Transverse colon (tissue), 4 donors: ENCODE data around the gene CCDC150. TPM values are rescaled to one million over a fixed set of nuclear protein-coding genes. Genes with fewer than 3 reads are reported as not detected.

Source experiments
- DNase-seq: peaks from one replicate; pipeline ENCODE4 v3.0.0-alpha.2; 2019
- H3K27ac ChIP-seq, 4 donors: fragments of 200-600 bp; sonication (generic); 2 replicates each; pipeline ENCODE4 v1.5.1; 2016 to 2018; ENCODE audit warnings: inconsistent platforms in 4 of 4
- H3K27me3 ChIP-seq: fragments of 200-600 bp; sonication (generic); 2 replicates; pipeline ENCODE4 v1.5.1; 2017; ENCODE audit warnings: inconsistent platforms
- H3K36me3 ChIP-seq, 4 donors: fragments of 200-600 bp; sonication (generic); 2 replicates each; pipeline ENCODE4 v1.5.1; 2017 to 2019; ENCODE audit warnings: inconsistent platforms in 4 of 4
- H3K4me1 ChIP-seq, 4 donors: fragments of 200-600 bp; sonication (generic); 2 replicates each; pipeline ENCODE4 v1.5.1; 2017 to 2020; ENCODE audit warnings: inconsistent platforms in 4 of 4
- H3K4me3 ChIP-seq, 4 donors: fragments of 200-600 bp; sonication (generic); 1 replicate in 1 of 4; 2 replicates in 3 of 4; pipeline versions ENCODE4 v1.5.1 to v1.6.1; 2017 to 2019; ENCODE audit warnings: inconsistent platforms in 4 of 4
- H3K9me3 ChIP-seq, 2 donors: fragments of 200-600 bp; sonication (generic); 2 replicates each; pipeline ENCODE4 v1.5.1; 2017 to 2019; ENCODE audit warnings: inconsistent platforms in 2 of 2
- EP300 ChIP-seq: sonication (generic); formaldehyde crosslinking; IDR thresholded peaks from one replicate; pipeline ENCODE4 v1.6.1; 2017; ENCODE audit warnings: antibody characterized with exemption, low read depth
- POLR2A ChIP-seq: fragments of 450-650 bp; IDR thresholded peaks from one replicate; pipeline ENCODE4 v1.6.1; 2016; ENCODE audit warnings: antibody characterized with exemption, mild to moderate bottlenecking, moderate library complexity
- POLR2AphosphoS5 ChIP-seq, 3 donors: sonication (generic); formaldehyde crosslinking; IDR thresholded peaks; one replicate each; pipeline ENCODE4 v1.6.1; 2016; ENCODE audit warnings: antibody characterized with exemption in 3 of 3
- WGBS, 2 donors: methylation state at CpG; one replicate each; pipeline ENCODE4 v1.1.5; 2018; ENCODE audit warnings: low coverage in 1 of 2; 5-methylcytosine and 5-hydroxymethylcytosine counted together
- in situ Hi-C, 4 donors: fragments of 200-750 bp; cut with MboI; loops; one replicate each; pipeline versions ENCODE4 v1.15.0 to v1.15.1; 2017; ENCODE audit warnings: low sequenced_read_pairs in 3 of 4, low pct_ligation_motif_present in 1 of 4, low pct_unique_long_range_greater_than_20kb in 1 of 4
- intact Hi-C: fragments of 100-400 bp; cut with DNase I; formaldehyde crosslinking; loops from one replicate; pipeline ENCODE4 v1.15.1; 2023; ENCODE audit warnings: low total_unique reads
- total RNA-seq, 4 donors: library from RNA; depleted of rRNA; stranded (reverse); fragments of >200 nt; gene quantifications; one replicate each; pipeline ENCODE4 v1.1.0, GENCODE V29; 2016
- TF ChIP-seq, protein P1 (sequence below), 5 experiments: fragments of 200-600 bp in 3 of 5; fragments of 450-650 bp in 2 of 5; sonication (generic) in 3 of 5; IDR thresholded peaks; 1 replicate in 2 of 5; 2 replicates in 3 of 5; pipeline ENCODE4 v1.5.1; 2016 to 2017; ENCODE audit warnings: antibody characterized with exemption in 5 of 5, inconsistent platforms in 3 of 5, mild to moderate bottlenecking in 2 of 5, moderate library complexity in 1 of 5

Gene CCDC150
- total RNA-seq, 4 donors from 2014 or later: 1.6 to 137 (median 2.7) TPM; not detected in 1

- DNase-seq: no peak
- Histone ChIP-seq H3K4me1 (peaks cover 0 to 10% (median 0%) of the 10 kb centered on the region in 4 donors), H3K27ac (no peak overlapping the region), H3K27me3 (no peaks in the 10 kb centered on the region), H3K9me3 (no peaks in the 10 kb centered on the region), H3K4me3 (no peak overlapping the region), H3K36me3 (no peaks in the 10 kb centered on the region)
- intact Hi-C loops: no loop called here
- in situ Hi-C loops: no loop called here
- TF ChIP-seq POLR2AphosphoS5 (IDR thresholded peaks at IDR 0.05): no peak
- TF ChIP-seq, protein P1, sequence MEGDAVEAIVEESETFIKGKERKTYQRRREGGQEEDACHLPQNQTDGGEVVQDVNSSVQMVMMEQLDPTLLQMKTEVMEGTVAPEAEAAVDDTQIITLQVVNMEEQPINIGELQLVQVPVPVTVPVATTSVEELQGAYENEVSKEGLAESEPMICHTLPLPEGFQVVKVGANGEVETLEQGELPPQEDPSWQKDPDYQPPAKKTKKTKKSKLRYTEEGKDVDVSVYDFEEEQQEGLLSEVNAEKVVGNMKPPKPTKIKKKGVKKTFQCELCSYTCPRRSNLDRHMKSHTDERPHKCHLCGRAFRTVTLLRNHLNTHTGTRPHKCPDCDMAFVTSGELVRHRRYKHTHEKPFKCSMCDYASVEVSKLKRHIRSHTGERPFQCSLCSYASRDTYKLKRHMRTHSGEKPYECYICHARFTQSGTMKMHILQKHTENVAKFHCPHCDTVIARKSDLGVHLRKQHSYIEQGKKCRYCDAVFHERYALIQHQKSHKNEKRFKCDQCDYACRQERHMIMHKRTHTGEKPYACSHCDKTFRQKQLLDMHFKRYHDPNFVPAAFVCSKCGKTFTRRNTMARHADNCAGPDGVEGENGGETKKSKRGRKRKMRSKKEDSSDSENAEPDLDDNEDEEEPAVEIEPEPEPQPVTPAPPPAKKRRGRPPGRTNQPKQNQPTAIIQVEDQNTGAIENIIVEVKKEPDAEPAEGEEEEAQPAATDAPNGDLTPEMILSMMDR (IDR thresholded peaks at IDR 0.05): no peak
- no peak for TF ChIP-seq EP300
- no peak for TF ChIP-seq POLR2A
Measured at GRCh38 chr2:196745711-196746110, 106.2 kb downstream of the CCDC150 start.

DNA sequence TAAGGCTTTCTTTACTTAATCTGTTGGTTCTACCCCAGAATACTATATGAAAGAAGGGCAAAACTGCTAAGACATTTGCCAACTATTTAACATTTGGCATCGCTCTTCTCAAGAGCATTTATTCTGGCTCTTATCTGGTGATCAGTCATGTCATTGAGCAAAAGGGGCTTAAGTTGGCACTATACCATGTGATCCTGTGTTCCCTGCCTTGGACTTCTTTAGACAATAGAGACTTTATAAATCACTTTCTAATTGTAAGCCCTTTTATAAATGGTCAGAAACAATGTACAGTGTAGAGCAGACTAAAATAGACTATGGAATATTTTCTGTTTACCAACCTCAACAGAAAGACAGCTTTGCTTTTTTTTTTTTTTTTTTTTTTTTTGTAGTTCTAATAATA is 107.9 kb downstream of the CCDC150 start:
- peaks cover 0 to 13% (median 0%) of the 10 kb centered on the region in 4 donors for H3K4me1 ChIP-seq
- intact Hi-C loops (no loop called here), in situ Hi-C loops (no loop called here)
- H3K4me3 ChIP-seq: no peak overlapping the region
- 89 to 98% methylated on average over 1 of the region's 1 CpG for WGBS, 2 donors
- no peak overlapping the region for H3K27ac ChIP-seq
- no peaks in the 10 kb centered on the region for H3K36me3 ChIP-seq
- no peaks in the 10 kb centered on the region for H3K27me3 ChIP-seq
- no peaks in the 10 kb centered on the region for H3K9me3 ChIP-seq
- DNase-seq: no peak
- TF ChIP-seq POLR2A: no peak

DNA sequence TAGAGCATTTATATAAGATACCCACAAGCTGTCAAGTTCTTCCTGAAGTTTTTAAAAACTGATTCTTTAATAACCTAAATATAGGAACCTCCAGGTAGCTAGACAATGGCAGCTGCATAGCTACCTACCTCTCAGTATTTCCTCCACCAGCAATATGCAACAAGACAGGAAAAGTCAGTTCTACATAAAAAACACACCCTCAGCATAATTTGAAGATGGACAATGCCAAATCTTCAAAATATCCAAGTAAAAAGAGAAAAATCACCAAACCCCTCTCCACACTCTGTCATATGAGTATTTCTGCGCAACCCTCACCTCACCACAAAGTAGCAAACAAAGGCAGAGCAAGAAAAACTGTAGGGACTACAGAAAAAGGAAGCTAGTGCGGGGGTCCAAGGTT is 108.6 kb downstream of the CCDC150 start:
- Histone ChIP-seq H3K27me3 (no peaks in the 10 kb centered on the region), H3K36me3 (no peaks in the 10 kb centered on the region), H3K4me1 (peaks cover 0 to 13% (median 0%) of the 10 kb centered on the region in 4 donors), H3K9me3 (no peaks in the 10 kb centered on the region), H3K4me3 (no peak overlapping the region), H3K27ac (no peak overlapping the region)
- TF ChIP-seq POLR2AphosphoS5 (IDR thresholded peaks at IDR 0.05) (no peak), EP300 (no peak), POLR2A (no peak)
- TF ChIP-seq, protein P1 (IDR thresholded peaks at IDR 0.05): no peak
- in situ Hi-C loops: no loop called here
- DNase-seq: no peak
- intact Hi-C loops: no loop called here
- 80 to 95% methylated on average over 1 to 2 of the region's 2 CpGs for WGBS, 2 donors

DNA sequence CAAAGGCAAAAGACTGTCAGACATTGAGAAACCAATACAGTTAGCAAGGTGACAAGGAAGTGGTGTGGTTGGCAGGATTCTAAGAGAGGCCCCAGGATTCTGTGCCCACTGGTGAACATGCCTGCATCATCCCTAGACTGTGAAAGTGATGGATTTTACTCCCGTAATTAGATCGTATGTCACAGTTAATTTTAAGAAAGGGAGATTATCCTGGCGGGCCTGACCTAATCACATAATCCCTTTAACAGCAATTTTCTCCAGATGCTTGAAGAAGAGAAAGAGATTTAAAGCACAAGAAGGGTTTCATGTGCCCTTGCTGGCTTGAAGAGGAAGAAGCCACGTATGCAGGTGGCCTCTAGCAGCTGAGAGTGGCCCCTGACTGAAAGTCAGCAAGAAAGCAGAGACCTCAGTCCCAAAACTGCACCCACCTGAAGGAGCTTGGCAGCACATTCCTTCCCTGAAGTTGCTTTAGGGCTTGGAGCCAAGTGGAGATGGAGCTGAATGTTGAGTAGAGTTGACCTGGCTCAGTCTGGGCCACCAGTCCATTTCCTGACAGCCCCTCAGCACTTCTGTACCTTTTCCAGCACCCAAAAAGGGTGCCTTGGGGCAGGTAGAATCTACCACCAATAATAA is 110.9 kb downstream of the CCDC150 start:
- in situ Hi-C loops: loop anchor here in 1 of 4 donors (25.0 kb wide), 1 partner anchor 463 kb away; no protein-coding TSS in a partner anchor
- Histone ChIP-seq H3K4me3 (no peak overlapping the region), H3K9me3 (peaks cover 3% of the 10 kb centered on the region in 2 donors), H3K27ac (no peak overlapping the region), H3K27me3 (no peaks in the 10 kb centered on the region), H3K4me1 (peaks cover 0 to 13% (median 0%) of the 10 kb centered on the region in 4 donors), H3K36me3 (no peaks in the 10 kb centered on the region)
- intact Hi-C loops: no loop called here
- 74 to 87% methylated on average over 4 of the region's 4 CpGs for WGBS, 2 donors
- TF ChIP-seq, protein P1 (IDR thresholded peaks at IDR 0.05): no peak
- TF ChIP-seq EP300 (no peak), POLR2A (no peak), POLR2AphosphoS5 (IDR thresholded peaks at IDR 0.05) (no peak)
- DNase-seq: no peak
